ENCODE results near the gene CRYGA.

The CRYGA gene, protein sequence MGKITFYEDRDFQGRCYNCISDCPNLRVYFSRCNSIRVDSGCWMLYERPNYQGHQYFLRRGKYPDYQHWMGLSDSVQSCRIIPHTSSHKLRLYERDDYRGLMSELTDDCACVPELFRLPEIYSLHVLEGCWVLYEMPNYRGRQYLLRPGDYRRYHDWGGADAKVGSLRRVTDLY

DNA sequence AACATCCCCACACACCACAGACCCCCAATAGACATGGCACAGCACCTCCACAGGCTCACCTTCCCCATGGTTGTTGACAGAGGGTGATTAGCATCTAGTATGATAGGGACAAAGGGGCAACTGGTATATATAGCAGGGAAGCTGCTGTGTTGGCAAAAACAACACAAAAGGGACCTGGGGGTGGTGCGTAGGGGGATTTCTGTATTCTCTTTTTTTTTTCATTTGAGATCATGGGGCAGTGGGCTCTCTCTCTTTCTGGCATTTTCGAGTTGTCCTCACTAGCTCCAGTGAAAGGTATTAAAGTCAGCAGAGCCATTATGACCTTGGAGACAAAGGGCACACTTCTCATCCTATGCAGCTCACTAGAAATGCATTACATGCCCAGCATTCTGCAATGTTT is at the start of gene CRYGA:
Gene CRYGA (minus strand): TSS at position 101 of the 400 bp plus-strand sequence. CDS start 33 bp downstream, at position 68.
- DNase-seq, result no peak

DNA sequence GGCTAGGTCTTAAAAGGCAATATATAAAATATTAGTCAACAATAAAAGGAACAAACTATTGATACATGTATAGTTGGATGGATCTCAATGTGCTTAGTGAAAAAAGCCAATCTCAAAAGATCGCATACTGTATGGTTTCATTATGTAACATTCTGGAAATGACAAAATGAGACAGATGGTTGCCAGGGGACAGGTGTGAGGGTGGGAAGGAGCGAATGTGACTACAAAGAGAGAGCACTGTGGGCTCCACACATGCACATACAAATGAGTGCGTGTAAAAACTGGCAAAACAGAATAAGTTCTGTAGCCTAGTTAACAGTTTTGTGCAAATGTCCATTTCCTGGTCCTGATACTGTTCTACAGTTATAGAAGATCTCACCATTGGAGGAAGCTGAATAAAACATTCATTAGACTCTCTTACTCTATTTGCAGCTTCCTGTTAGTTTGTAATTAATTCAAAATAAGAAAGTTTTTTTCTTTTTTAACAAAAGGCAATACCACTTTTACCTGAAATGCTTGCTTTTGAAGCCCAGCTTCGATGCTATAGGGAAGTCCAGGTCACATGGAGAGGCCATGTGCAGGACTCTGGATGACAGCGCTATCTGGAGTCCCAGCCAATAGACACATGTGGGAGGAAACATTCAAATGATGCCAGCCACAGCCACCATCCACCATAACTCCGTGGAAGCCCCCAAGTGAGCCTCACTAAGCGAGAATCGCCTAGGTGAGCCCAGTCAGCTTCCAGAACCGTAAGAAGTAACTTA is 47.5 kb upstream of the CRYGA start:
- DNase-seq, result no peak

DNA sequence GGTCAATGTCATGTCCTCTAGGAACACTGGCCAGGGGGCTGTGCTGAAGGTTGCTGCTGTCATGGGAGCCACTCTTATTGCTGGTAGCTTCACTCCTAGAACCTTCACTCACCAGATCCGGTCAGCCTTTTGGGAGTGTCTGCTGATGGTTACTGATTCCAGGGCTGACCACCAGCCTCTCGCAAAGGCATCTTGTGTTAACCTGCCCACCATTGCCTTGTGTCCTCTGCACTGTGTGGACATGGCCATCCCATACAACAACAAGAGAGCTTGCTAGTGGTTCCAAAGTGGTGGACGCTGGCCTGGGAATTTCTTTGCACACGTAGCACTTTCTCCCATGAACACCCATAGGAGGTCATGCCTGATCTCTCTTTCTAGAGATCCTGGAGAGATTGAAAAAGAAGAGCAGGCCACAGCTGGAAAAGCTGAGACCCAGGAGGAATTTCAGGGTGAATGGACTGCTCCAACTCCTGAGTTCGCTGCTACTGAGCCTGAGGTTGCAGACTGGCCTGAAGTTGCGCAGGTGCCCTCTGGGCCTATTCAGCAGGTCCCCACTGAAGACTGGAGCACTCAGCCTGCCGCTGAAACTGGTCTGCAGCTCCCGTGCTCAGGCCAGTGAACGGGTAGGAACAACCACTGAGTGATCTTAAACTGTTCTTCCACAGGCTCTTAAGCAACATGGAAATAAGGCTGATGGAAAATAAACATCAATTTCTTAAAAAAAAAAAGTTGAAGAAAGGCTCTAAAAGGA is 45.1 kb upstream of the CRYGA start:
- no peak for DNase-seq

DNA sequence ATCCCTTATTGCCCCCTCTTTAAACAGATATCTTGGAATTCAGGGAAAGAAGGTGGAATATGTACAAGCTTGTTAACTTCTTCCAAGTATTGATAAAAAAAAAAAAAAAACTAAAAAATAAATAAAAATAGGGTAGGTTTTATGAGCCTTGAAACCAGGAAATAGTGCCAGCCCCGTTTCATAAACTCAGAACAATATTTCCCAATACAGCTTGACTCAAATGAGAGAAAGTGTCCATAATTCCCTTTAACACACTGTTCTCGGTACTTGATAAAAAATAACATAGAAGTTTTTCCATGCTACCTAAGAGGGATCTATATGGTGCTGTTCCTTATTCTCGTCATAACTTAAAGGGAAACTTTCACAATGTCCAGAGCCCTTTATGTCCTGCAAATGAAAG is 44.4 kb upstream of the CRYGA start:
- no peak for DNase-seq

DNA sequence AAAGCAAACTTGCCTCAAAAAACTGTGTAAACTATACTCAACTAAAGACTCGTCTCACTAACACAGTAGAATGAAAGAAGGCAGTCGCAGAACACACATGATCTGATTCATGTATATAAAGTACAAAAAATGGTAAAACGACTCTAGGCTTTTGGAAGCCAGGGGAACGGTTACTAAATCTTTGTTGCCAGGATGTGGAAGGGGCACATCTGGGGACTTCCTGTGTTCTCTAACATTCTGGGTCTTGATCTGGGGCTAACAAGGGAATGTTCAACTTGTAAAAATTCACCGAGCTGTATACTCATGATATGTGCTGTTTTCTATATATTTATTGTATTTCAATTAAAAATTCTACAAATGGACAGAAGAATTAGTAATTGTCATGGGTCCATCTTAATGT is 40.8 kb upstream of the CRYGA start:
- DNase-seq, result no peak

DNA sequence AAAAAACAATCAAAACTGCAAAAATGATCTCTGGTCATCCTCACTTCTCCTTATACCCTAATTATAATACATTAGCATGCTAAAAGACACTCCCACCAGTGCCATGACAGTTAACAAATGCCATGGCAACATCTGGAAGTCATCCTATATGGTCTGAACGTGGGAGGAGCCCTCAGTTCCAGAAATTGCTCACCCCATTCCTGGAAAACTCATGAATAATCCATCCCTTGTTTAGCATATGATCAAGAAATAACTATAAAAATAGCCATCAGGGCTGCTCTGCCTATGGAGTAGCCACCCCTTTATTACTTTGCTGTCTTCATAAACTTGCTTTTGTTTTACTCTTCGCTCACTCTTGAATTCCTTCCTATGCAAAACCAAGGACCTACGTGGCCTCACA is 32.1 kb upstream of the CRYGA start:
- DNase-seq, result no peak

DNA sequence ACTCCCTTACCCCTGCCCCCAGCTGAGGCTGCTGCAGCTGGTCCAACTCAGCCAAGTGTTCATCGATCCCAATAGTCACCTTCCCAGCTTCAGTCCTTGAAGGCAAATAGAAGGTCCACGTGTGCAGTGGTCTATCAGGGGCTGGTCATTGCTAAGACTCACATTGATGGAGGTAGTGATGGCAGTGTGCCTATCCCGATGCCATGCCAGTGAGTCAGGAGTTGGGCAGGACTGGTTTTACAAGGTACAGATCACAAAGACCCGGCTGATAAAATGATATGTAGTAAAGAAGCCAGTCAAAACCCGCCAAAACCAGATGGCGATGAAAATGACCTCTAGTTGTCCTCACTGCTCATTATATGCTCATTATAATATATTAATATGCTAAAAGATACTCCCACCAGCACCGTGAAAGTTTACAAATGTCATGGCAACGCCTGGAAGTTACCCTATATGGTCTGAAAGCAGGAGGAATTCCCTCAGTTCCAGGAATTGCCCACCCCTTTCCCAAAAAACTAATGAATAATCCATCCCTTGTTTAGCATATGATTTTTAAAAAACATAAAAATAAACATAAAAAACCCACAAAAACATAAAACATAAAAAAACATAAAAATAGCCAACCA is 29.3 kb upstream of the CRYGA start:
- no peak for DNase-seq

DNA sequence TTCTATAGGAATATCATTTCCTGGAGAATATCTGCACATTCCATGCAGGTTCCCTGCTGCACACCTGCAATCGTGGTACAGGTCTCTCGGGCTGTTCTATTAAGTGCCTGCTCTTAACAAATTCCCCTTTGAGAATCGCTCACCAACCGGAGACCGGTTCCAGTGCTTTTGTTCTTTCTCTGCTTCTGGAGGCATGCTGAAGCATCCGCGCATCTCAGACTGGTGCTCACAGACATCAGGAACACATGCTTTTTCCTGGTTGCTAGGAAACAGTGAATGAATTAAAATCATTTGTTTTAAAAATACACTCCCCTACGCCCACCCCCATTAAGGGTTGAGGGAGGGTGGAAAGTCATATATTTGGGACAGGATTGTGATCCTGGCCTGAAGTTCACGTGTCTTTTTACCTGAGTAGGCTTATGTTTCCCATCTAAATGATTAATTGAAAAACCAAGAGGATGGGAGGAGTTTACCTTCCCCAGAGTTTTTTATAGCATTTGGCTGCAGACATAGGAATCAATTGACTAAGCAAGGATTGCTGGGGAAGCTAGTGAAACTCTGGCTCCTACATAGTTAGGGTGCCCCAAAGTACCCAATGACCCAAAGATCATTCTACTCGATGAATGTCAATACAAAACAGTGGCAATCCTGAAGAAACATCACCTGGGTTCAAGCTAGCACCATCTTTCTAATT is 26.6 kb upstream of the CRYGA start, which contains the start of gene C2orf80:
Gene C2orf80 (minus strand): TSS at position 221 of the 694 bp plus-strand sequence. CDS start 3,044 bp downstream, outside the sequence.
- no peak for DNase-seq

DNA sequence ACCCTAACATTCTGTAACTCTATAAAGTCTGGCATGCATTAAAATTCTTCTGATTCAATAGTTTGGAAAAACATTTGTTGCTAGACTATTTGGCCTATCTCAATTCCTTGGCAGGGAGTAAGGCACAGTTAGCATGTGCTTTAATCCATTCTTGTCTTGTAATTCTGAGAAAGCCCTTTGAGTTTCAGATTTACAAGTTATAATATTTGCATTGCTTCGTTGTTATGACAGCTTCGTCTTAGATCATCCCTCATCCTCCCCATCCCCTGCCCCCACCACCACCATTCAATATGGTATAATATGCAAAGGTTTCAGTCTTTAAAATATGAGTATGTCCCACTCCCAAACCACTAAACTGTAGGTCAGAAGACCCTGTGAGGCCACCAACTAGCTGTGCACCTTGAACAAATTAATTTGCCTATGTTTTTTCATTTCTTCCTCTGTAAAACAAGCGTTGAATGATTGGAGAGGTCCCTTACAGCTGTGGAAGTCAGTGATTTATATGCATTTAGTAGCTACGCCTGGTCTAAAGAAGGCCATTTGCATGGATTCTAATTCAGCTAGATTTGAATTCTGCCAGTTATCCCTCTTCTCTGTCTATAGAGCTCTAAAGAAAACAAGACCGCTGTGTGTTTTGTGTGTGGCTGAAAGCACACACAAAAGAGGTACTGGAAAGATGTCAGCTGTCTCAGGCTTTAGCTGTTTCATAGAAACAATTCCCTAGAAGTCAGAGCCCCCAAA is 25.9 kb upstream of the CRYGA start:
- DNase-seq, result no peak

DNA sequence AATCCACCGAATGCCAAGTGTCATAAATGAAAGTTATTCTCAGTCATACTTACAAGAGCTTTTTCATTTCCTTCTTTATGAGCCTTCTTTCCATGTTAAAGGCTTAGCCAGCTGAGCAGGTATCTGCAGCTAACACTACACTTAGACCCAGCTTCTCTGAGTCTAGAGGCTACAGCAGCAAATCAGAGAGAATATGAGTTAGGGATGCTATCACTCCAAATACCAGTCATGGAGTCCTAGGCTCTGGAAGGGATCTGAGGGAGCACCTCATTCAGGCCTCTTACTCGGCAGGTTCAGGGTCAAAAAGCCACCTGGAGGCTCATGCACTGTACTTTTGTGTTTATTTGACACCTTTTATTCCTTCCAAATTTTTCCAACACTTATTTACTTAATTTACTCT is 23.5 kb upstream of the CRYGA start:
- no peak for DNase-seq

DNA sequence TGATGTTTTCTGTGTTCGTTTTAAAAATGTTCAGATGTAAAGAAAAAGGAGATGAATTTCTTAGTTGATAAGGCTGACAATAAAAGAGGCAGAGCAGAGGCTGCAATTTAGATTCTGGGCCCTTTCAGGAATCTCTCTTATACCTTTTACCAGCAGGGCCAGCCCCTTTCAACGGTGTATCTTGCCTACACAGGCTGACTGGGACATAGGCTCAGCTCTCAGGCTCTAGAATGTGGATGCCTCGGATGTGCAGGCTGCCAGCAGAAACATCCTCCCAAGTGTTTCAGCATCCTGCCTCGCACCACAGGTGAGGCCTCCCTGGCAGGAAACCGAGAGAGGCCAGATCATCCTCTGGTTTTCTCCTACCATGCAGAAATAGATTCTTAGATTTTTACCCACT is 23.1 kb upstream of the CRYGA start:
- no peak for DNase-seq

DNA sequence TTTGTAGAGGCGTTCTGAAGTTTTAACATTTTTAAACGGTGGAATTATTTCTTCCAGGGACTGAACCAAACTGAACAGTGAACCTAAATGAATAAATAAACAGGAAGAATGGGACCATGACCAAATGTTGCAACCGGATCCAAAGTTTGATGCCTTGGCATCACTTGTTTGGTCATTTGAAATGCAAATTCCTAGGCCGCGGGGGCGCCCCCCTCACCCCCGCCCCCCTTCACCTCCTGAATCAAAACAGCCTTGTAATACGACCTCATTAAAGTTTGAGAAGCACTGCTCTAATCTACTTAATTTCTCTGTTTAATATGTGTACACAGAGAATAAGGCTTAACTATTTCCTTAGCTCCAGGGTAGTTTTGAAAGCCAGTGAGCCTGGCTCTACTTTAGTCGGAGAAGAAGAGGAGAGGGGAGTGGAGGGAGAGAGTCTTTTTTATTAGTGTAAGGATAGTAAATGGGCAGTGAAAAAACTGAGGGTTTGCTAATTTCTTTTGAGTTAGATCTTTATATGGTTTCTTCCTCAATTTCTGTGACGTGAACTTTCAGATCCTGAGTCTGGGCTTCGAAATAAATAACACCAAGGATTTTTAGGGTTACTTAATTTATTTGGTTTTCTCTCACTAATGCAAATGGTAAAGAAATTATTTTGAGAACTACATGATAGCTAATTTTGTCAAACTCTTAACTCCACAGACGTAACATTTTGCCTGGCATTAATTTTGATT is 20.8 kb upstream of the CRYGA start:
- no peak for DNase-seq

DNA sequence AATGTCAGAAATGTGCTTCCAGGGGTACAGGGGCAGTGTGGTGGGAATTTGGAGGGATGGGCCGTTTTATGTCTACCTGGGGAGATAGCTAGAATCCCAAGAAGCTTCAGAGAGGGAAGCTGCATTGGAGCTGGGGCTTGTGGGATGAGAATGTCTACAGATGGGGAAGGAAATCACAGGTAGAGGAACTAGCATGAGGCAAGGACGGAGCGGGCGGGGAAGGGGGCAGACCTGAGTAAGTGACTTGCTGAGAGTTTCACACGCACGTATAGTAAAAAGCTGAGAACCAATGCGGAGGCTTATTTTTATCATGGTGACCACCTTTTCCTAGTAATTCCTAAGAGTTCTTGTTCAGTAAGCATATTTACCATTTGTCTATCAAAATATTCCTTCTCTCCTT is 20.1 kb upstream of the CRYGA start:
- DNase-seq, result peak; percentile 60

DNA sequence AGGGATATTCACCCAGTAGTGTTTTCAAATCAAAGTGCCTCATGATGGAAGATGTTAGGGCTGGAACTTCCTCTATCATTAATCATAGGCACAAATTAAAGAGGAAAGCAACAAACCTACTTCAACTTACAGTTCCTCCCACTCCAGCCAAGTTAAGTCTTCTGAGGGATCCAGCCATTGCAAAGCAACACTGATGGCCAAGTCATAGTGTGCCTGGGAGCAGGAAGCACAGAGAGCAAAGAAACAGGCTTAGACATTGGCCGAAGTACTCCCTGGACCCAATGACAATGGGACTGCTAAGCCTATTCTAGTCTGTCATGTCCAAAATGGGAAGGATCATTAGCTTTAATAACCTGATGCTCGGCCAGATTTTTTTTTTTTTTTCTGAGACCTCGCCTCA is 19.4 kb upstream of the CRYGA start:
- no peak for DNase-seq

DNA sequence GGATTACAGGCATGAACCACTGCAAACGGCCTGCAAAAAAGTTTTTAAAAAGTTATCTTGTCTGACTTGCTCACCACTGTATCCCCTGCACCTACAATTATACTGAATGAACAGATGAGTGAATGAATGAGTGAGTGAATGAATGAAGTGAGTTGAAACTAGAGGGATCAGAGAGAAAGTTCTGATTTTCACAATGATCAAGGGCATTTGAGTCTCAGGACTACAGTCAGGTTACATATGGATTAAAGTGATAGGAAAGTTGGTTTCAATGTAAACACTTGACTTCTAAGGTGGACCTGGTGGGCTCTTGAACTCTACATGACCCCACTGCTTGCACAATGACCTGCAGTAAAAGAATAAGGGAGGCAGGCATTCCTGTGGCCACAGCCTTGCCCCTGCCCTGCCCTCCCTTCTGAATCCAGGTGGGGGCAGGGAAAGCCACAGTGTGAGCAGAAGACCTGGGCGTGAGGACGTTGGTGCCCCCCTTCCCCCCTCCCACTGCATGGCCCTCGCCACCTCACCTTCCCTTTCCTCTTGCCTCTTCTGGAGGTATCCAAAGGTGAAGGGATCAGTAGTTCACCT is 15.7 kb upstream of the CRYGA start:
- peak; percentile 63 for DNase-seq

DNA sequence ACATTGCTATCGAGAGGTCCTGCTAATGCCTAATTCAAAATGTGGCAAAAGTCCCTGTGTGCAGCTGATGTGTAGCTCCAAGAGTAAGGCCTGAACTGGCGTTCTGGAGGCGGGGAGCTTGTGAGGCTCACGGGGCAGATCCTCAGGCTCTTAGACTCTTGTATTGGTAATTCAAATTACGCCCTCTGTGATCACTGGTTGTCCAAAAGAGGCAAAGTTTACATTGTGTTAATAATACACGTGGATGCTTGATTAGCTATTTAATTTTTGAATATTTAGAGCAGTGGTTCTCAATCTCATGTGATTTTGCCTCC is 12.4 kb upstream of the CRYGA start:
- DNase-seq, result no peak

DNA sequence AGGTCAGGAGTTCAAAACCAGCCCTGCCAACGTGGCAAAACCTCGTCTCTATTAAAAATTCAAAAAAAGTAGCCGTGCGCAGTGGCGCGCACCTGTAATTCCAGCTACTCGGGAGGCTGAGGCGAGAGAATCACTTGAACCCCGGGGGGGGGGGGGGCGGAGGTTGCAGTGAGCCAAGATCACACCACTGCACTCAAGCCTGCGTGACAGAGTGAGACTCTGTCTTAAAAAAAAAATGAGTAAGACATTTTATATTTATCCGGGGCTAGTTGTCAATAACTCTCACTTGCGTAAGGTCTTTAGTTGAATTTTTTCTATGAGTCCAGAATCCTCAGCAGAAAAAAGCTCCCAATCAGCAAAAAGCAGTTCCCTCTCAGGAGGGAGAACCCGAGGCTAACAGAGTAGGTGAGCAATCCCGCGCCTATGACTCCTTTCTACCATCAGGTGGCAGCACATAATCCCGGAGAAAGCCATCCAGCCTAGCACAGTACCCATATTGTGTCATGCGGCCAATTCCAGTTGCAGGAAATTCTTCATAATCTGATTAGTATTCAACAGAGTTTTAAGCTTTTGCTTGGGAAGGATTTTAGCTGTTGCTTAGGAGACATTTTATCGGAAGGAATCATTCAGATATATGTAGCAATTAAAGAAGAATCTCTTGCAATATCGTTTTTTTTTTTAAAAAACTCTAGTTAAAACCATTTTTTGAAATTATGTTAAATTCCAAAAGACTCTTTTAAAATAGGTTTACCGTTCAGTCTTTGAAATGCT is 11.9 kb upstream of the CRYGA start:
- DNase-seq, result peak; percentile 84

DNA sequence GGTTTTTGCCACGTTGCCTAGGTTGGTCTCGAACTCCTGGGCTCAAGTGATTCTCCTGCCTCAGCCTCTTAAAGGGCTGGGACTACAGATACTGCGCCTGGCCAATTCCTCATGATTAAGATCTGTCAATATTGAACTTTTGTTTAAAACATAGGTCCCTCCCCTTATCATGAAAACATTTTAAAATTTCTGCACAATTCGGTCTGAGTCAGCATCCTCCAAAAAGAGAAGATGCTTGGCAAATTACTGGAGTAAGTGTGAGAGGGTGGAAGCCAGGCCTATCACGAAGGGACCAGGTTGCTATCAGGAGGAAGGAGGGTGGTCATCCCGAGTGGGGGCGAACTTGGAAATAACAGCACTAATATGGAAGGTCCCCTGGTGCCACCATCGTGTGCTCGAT is 10.8 kb upstream of the CRYGA start:
- DNase-seq, result no peak

DNA sequence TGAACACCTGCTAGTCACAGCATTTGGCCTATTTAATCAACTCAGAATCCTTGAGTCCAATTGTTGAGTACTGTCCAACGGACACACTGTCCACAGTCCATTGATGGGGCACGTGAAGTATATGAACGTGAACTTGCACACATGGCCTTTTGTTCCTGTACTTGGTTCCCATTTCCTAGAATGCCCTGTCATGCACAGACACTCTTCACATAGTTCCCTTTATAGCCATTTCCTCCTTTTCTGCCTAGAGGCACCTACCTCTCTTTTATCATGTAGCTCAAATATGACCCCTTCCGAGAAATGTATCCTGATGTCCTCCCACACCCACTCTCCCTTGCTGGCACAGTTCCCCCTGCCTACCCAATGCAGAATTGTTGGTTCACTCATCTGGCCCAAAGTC is 8.7 kb upstream of the CRYGA start:
- no peak for DNase-seq

All from islet precursor cell (in vitro differentiated cells).